Ureter (tissue), 1 donor: Measurements from ENCODE around the gene PFKFB3. TPM values are rescaled to one million over a fixed set of nuclear protein-coding genes. Genes with fewer than 3 reads are reported as not detected.
"Not testable (repeated sequence)": the region's sequence is repeated elsewhere in the genome, so short reads cannot be mapped to it uniquely, and the experiment has no call there.

Experiments used
- DNase-seq: peaks from one replicate; pipeline ENCODE4 v3.0.0-alpha.2; 2020; ENCODE audit warnings: low spot score
- total RNA-seq: library from RNA; stranded (reverse); gene quantifications from one replicate; pipeline ENCODE4 v1.2.4, GENCODE V29; 2023
- donor health status: DM: yes; HTN: yes; CAD: no.

Gene PFKFB3
- total RNA-seq, 1 donor from 2014 or later = 62.2 TPM

DNA sequence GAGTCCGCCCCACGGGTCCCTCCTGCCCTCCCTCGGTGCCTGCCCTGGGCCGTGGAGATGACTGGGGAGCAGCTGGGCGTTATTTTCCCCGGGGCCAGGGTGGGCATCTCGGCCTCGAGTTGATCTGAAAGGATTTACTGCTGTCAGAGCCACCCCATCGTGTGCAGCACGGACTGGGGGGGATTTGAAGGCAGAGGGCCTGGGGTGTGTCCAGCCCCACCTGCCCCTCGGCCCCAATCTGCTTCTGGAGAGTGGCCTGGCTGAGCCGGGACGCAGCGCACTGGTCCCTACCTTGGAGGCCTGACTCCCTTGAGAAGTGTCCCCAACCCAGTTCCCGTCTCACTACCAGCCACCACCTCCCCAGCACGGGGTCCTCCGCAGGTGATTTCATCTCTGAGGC lies 24.2 kb upstream of the PFKFB3 start:
- DNase-seq = no peak

DNA sequence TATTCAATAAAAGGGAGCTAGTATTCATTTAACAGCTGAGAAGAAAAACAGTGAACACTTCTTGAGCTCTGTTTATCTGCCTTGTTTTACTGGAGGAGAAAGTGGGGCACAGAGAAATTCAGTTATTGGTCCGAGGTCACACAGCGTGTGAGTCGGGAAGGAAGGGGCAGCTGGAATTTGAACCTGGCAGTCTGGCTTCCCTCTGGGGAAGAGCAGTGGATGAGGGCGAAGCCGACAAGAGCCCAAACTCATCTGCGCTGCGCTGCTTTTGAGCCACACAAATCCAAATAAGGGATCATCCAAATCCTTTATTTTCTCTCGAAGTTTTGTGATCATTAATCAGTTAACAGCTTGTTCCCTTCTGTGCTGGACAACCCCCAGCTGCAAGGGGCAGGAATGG lies 23.7 kb upstream of the PFKFB3 start:
- no peak for DNase-seq

DNA sequence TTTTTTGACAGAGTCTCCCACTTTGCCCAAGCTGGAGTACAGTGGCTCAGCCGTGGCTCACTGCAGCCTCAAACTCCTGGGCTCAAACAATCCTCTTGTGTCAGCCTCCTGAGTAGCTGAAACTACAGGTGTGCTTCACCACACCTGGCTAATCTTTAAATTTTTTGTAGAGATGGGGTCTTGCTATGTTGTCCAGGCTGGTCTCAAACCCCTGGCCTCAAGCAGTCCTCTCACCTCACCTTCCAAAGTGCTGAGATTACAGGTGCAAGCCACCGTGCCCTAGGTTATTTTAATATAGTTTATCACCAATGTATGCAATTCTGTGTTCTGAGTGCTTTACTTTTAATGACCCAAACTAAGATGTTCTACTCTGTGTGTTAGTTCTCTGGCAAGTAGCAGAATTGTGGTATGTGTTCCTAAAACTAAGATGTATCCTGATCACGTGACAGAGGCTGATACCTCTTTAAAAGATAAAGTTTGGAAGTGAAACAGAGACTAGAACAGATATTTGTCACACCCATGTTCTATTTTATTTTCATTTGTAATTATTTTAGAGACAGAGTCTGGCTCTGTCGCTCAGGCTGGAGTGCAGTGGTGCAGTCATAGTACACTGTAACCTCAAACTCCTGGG lies 22.1 kb upstream of the PFKFB3 start:
- no peak for DNase-seq

DNA sequence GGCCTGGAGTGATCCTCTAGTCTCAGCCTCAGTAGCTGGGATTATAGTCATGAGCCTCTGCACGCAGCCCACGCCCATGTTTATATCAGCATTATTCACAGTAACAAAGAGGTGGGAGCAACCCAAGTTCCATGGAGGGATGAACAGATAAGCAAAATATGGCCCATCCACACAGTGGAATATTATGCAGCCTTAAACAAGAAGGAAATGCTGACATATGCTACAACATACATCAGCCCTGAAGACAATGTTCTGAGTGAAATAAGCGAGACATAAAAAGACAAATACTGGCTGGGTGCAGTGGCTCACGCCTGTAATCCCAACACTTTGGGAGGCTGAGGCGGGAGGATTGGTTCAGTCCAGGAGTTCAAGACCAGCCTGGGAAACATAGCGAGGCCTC lies 21.5 kb upstream of the PFKFB3 start:
- DNase-seq = no peak

DNA sequence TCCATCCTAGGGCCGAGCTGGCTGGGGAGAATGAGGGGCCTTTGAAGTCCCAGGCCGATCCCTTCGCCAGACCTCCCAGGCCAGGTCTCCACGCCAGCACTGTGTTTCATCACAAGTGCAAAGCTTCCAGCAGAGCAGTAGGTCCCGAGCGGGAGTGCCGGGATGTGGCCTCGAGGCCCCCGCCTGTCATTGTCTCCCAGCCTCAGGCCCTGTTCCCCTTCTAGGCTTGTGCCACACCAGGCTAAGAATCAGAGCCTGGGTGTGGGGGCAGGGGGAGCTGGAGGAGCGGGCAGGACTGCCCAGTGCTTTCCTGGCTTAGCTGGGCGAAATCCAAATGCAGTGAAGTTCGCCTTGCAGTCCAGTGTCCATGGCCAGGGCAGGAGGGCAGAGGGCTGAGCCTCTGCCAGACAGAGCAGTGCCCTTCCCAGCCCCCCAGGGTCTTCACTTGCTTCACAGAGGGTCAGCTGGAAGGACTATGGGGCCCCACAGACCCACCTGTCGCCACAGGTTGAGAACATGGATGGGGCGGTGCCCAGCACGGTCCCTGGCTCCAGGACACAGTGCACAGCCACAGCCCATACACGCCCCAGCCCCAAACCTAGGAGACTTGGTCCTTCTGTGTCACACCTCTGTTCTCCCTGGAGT lies 20.2 kb upstream of the PFKFB3 start:
- no peak for DNase-seq

DNA sequence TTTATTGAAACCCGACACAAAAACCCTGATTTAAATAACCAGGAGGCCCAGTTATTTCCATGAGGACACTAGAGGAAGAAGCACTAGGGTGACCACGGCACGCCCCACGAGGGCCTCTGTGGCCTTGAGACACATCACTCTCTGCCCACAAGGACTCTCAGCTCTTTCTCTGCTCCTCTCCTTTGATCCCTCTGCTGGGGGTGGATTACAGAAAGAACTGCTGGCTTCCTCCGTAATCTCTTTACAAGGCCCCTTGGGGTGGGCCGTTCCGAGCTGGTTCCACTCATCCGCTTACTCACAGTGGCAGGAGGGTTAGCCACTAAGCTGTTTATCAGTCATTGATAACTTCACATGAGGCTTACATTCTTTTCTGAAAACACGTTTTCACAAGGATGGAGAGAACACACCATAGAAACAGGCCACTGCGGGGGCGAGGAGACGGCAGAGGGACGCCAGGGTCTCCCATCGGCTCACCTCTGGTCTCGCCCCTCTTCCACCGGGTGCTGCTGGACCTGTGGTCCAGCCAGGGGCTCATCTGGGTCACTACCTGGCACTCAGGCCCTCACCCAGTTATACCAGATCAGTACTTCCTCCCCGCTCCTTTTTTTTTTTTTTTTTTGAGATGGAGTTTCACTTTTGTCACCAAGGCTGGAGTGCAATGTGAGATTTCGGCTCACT lies 17.6 kb upstream of the PFKFB3 start:
- DNase-seq = no peak

DNA sequence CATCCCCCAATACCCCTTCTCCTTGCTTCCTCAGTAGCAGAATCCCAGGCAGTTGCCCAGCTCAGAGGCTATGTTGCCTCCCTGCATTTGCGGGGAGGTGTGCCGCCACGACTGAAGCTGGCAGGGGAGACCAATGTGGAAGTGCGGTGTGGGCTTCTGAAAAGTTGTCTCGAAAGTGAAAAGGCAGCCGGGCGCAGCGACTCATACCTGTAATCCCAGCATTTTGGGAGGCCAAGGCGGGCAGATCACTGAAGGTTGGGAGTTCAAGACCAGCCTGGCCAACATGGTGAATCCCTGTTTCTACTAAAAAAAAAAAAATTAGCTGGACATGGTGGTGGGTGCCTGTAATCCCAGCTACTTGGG lies 15.9 kb upstream of the PFKFB3 start:
- no peak for DNase-seq

DNA sequence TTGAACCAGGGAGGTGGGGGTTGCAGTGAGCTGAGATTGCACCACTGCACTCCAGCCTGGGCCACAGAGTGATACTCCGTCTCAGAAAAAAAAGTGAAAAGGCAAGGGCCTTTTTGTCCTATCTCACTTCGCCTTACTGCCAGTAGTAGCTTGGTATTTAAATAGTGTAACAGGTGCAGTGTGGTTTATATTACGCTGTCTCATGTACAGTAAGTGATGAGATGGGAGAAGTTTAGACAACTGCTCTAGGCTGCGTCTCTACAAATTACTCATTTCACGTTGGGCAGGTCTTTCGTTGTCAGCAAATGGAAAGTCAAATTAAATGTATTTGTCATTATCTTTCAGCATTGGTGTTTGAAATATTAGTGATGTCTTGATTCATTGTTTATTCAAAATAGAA lies 15.5 kb upstream of the PFKFB3 start:
- DNase-seq = no peak

DNA sequence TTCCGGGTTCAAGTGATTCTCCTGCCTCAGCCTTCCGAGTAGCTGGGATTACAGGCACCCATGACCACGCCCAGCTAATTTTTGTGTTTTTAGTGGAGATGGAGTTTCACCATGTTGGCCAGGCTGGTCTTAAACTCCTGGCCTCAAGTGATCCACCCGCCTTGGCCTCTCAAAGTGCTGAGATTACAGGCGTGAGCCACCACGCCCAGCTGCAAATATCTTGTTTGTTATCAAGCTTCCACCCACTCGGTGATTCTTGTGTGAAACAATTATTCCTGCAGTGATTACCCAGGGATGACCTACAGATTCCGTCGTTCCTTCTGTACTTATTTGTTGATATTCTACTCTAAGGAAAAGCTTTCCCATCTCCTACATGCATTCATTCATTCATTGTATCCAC lies 12.7 kb upstream of the PFKFB3 start:
- not testable (repeated sequence) for DNase-seq

DNA sequence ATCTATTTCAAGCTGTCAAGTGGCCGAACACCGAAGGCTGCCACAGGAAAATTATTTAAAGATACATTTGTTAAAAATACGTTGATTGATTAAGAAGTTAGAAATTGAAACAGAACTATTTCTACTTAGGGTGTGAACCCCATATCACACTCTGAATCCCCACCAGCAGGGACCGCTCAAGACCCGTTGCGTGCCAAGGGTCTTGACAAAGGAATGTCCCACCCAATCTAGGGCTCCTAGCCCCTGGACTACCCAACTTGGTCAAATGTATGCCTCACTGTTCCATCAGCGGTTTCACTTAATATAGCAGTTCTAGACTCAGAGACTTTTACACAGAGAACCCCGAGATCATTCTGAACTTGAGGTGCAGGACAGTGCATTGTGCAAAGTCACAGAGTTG lies 11.6 kb upstream of the PFKFB3 start:
- no peak for DNase-seq

DNA sequence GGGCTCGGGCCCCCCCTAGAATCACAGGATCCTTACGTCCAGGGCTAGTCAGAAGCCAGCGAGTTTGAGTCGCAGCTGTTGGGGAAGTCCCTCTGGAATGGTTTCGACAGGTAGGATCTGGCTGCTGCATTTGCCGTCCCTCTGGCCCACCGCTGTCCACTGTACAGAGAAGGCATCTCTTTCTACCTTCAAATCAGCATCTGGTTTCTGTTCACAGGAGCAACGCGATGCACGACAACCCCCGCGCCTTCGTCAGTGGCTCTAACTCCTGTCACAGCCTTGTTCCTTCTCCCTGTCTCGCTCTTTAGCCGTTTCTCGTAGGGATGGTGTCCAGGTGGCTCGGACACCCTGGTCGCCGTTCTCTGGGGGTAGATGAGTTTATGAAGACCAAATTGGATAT lies 11.2 kb upstream of the PFKFB3 start:
- DNase-seq = no peak

DNA sequence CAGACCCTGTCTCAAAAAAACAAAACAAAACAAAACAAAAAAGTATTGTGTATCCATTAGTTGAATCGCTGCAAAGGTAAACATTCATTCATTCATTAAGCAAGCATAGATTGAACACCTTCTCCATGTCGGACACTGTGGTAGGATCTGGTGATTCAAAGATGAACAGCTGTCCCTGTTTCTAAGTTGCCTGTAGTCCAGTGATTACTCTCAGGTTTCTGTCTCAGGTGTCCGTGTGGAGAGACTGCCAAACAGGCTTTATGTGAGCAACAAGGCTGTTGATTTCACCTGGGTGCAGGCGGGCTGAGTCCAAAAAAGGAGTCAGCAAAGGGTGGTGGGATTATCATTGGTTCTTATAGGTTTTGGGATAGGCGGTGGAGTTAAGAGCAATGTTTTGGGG lies 9.4 kb upstream of the PFKFB3 start:
- DNase-seq = not testable (repeated sequence)

DNA sequence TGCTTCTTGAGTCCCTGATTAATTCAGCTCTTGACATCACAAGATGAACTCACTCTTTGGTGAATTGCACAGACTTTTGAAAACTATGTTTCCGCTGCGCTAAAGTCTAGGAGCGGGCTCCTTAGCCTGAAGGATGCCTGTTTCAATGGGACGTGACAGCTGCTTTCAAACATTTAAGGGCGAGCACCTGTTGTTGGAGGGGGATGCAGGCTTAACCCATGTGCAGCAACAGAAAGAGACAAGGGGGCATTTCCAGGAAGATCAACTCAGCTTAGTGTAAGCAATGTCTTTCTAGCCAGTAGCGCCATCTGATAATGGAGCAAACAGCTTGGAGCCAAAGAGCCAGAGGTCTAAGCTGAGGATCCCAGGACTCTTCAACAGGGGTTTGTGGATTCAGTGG lies 8.4 kb upstream of the PFKFB3 start:
- no peak for DNase-seq

DNA sequence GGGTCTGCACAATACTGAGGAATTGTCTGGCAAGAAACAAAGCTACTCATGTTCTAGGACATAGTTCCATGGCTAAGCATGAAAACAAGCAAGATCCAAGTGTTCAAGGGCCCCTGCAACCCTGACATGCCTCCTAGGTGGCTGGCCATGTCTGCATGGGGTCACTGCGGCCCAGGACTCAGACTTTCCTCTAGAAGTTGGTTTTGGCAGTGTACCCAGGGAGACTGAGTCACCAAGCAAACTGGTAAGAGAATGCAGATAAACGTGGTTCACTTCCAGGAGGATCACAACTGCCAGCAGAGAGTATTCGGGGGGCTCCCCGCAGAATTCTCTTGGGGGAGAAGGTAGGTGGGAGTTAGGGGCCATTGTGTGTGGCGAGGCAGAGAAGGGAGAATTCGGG lies 7.4 kb upstream of the PFKFB3 start:
- DNase-seq = no peak

DNA sequence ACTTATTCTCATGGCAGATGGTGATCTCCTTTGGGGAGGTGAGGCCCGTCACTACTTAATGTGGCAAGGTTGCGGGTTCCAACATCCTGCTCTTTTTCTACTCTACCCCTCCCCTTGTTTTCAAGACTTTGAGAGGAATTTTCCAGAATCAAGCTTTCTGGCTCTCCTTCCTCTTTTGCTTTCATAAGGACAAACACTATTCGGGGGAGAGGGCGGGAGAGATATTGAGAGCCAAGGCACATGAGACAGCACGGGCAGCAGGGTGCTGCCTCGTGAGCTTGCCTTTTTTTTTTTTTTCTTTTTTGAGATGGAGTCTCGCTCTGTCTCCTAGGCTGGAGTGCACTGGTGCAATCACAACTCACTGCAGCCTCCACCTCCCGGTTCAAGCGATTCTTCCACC lies 6.9 kb upstream of the PFKFB3 start:
- DNase-seq = no peak

DNA sequence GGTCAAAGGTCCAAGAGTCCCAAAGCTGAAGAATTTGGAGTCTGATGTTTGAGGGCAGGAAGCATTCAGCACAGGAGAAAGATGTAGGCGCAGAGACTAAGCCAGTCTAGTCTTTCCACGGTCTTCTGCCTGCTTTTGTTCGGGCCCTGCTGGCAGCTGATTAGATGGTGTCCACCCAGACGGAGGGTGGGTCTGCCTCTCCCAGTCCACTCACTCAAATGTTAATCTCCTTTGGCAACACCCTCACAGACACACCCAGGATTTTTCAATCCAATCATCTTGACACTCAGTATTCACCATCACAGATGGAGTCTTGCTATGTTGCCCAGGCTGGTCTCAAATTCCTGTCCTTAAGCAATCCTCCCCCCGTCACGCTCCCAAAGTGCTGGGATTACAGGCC lies 6.2 kb upstream of the PFKFB3 start:
- DNase-seq = not testable (repeated sequence)

DNA sequence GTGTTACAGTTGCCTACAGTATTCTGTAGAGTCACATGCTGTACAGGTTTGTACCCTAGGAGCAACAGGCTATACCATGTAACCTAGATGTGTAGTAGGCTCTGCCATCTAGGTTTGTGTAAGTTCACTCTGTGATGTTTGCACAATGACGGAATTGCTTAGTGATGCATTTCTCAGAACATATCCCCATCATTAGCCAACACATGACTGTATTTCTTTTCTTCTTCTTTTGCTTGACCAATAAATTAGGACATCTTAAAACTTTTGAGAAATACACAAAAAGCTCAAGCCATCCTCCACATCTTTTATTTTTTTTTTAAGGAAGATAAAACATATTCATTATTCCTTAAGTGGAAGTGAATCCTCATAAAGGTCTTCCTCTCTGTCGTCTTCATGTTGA lies 5.4 kb upstream of the PFKFB3 start:
- no peak for DNase-seq

DNA sequence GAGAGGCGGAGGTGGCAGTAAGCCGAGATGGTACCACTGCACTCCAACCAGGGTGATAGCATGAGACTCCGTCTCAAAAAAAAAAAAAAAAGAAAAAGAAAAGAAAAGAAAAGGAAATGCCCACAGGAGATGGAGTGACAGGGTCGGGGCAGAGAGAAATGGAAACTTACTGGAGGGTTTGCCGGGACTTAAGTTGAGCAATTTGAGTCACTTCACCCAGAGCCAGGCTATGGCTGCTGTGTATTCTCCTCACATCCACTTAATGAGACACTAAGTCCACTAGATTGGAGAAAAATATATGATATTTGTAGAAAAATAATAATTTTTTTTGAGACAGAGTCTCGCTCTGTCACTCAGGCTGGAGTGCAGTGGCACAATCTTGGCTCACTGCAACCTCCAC lies 4.6 kb upstream of the PFKFB3 start:
- no peak for DNase-seq

DNA sequence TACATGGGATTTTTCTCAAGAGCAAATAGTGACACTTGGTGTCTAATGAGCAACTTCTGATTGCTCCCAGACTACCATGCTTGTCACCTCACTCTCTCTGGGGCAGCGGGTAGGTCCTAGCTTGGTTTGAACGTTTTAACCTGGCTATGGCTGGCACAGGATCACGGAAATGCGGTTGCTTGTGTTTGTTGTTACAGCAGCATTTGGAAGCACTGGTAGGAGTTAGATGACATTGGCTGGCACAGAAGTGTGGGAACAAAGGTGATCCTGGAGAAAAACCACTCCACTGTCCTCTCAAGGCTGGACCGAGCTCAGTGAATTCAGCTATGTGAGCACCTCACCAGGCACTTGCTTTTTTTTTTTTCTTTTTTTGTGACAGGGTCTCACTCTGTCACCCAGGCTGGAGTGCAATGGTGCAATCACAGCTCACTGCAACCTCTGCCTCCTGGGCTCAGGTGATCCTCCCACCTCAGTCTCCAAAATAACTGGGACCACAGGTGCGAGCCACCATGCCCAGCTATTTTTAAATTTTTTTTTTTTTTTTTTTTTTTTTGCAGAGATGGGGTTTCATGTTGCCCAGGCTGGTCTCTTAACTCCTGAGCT lies 3.5 kb upstream of the PFKFB3 start:
- no peak for DNase-seq

DNA sequence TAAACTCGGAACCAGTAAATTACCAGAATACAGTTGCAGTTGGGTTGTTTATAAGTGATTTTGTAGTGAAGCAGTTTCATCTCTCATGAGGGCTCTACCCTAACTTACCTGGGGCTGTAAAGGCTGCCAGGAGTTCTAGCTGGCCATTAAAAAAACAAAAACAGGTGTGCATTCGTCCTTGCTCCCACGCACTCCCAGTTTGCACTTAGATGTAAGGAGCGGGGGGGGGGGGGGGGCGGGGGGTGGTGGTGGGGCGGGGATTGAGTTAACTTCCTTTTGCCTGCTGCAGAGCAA lies 2.3 kb upstream of the PFKFB3 start:
- DNase-seq = no peak

DNA sequence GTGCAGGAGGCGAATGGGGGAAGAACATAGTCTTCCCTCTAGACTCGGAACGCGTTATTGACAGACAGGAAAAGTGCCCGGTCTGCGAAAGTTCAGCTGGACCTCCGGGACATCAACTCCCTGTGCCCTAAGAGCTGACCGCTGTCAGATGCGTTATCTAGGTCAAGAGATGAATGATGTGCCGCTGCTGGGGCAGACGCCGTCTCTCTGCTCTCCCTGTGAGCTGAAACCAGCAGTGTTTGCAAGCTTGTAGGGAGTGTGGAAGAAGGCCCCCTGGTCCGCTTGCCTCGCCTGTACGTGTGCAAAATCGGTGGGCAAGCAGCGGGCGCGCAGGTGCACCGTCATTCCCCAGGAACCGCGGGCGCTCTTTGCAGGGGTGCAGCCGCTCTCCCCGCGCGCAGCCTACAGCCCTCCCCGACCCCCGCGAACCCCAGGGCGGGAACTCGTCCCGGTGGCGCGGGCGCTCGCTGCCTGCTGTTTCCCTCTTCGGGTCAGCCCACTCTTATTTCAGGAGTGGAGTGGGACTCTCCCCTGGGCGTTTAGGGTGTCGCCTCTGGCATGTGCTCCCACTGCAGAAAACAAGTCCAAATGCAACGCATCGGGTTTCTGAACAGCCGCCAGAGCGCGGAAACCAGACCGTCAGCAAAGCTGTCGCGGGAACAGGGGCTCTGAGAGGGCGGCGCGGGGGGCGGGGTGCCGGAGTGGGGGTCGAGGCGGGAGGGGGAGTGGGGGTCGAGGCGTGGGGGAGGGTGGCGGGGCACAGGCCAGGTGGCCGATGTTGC lies 1.8 kb upstream of the PFKFB3 start:
- DNase-seq = peak; percentile 64

DNA sequence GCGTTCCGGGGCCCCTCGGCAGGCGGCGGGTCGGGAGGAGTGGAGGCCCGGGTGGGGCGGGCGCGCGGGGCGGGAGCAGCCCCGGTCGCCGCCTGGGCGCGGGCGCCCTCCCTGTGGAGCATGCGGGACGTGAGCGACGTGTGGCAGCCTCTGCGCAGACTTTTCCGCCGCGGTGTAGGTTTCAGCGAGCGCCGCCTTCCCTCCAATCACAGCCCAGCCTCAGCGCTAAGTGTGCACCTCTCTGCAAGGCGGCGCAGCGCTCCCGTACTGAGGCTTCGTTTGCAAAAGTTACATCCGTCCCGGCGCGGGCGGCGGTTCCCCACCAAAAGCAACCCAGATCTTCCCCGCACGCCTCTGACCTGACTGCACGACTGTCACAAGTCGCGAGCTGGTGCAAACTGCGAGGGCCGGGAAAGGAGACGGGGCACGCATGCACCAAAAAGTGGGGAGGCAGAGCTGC lies 1.2 kb upstream of the PFKFB3 start:
- peak; percentile 80 for DNase-seq
